ENCODE measurements around the gene ZFYVE27.

The ZFYVE27 gene

GRCh38 chr10:97771913-97772823, 35.2 kb downstream of the ZFYVE27 start, which contains the start of gene SFRP5:
TSS of gene SFRP5 (minus strand) at chr10:97771999. CDS start at chr10:97771833, 166 bp downstream.
- DNase-seq = no peak

- DNase-seq = no peak
Measured at GRCh38 chr10:97773096-97773495, 36.2 kb downstream of the ZFYVE27 start.

- no peak for DNase-seq
Measured at GRCh38 chr10:97774811-97775294, 37.9 kb downstream of the ZFYVE27 start.

GRCh38 chr10:97777143-97777542, 40.2 kb downstream of the ZFYVE27 start:
- DNase-seq = no peak

- DNase-seq = no peak
Measured at GRCh38 chr10:97778452-97779302, 41.7 kb downstream of the ZFYVE27 start.

- DNase-seq = no peak
Measured at GRCh38 chr10:97779492-97779891, 42.6 kb downstream of the ZFYVE27 start.

GRCh38 chr10:97779975-97780374, 43.0 kb downstream of the ZFYVE27 start:
- DNase-seq = no peak

GRCh38 chr10:97780841-97781617, 44.1 kb downstream of the ZFYVE27 start:
- DNase-seq = no peak

GRCh38 chr10:97781618-97782331, 44.8 kb downstream of the ZFYVE27 start:
- DNase-seq = no peak

GRCh38 chr10:97782455-97783228, 45.7 kb downstream of the ZFYVE27 start:
- DNase-seq = no peak

GRCh38 chr10:97784200-97784810, 47.4 kb downstream of the ZFYVE27 start:
- DNase-seq = no peak

- DNase-seq = no peak
Measured at GRCh38 chr10:97785231-97785630, 48.3 kb downstream of the ZFYVE27 start.

- DNase-seq = no peak
Measured at GRCh38 chr10:97785731-97786130, 48.8 kb downstream of the ZFYVE27 start.

GRCh38 chr10:97788552-97789442, 51.9 kb downstream of the ZFYVE27 start:
- DNase-seq = no peak

GRCh38 chr10:97789770-97790397, 53.0 kb downstream of the ZFYVE27 start:
- no peak for DNase-seq

- peak; percentile 23 to 58 (median 31) for DNase-seq
Measured at GRCh38 chr10:97791824-97792721, 55.1 kb downstream of the ZFYVE27 start.

- DNase-seq = no peak
Measured at GRCh38 chr10:97795886-97796285, 59.0 kb downstream of the ZFYVE27 start.

GRCh38 chr10:97796651-97797050, 59.7 kb downstream of the ZFYVE27 start:
- no peak for DNase-seq
